Measurements from ENCODE around the gene STH.
"Not testable (repeated sequence)": the region's sequence is repeated elsewhere in the genome, so short reads cannot be mapped to it uniquely, and the experiment has no call there.

Gene STH

GRCh38 chr17:46009681-46010596 is 10.9 kb downstream of the STH start:
- DNase-seq: no peak

GRCh38 chr17:46010597-46011186 is 11.6 kb downstream of the STH start:
- no peak for DNase-seq

- no peak for DNase-seq
Observed at GRCh38 chr17:46011711-46012505, 12.9 kb downstream of the STH start.

- no peak for DNase-seq
Observed at GRCh38 chr17:46012506-46013079, 13.5 kb downstream of the STH start.

GRCh38 chr17:46013127-46013501 is 14.1 kb downstream of the STH start:
- DNase-seq: no peak

- no peak for DNase-seq
Observed at GRCh38 chr17:46013502-46014165, 14.6 kb downstream of the STH start.

- DNase-seq: not testable (repeated sequence)
Observed at GRCh38 chr17:46019408-46019925, 20.4 kb downstream of the STH start.

- peak; percentile 41 for DNase-seq
Observed at GRCh38 chr17:46020023-46020761, 21.1 kb downstream of the STH start.

- DNase-seq: no peak
Observed at GRCh38 chr17:46020998-46021397, 21.9 kb downstream of the STH start.

- not testable (repeated sequence) for DNase-seq
Observed at GRCh38 chr17:46023366-46023765, 24.3 kb downstream of the STH start.

GRCh38 chr17:46023783-46024388 is 24.8 kb downstream of the STH start:
- DNase-seq: no peak

GRCh38 chr17:46024590-46024989 is 25.5 kb downstream of the STH start:
- DNase-seq: no peak

GRCh38 chr17:46025060-46025459 is 26.0 kb downstream of the STH start:
- no peak for DNase-seq

GRCh38 chr17:46025510-46026165 is 26.6 kb downstream of the STH start:
- no peak for DNase-seq

GRCh38 chr17:46026166-46027047 is 27.4 kb downstream of the STH start:
- DNase-seq: no peak

GRCh38 chr17:46027048-46027975 is 28.3 kb downstream of the STH start:
- DNase-seq: no peak

GRCh38 chr17:46027976-46028325 is 28.9 kb downstream of the STH start:
- DNase-seq: no peak

GRCh38 chr17:46028374-46028773 is 29.3 kb downstream of the STH start:
- DNase-seq: no peak
